Kidney capillary endothelial cell (primary cell): ENCODE results near the gene CDHR1.

Experiments used
- DNase-seq: peaks from one replicate; pipeline ENCODE4 v3.0.0-alpha.2; 2018; ENCODE audit warnings: low spot score

CDHR1 gene

GRCh38 chr10:84201244-84201606 lies 6.9 kb downstream of the CDHR1 start:
- no peak for DNase-seq

GRCh38 chr10:84201682-84202081 lies 7.3 kb downstream of the CDHR1 start:
- DNase-seq, result no peak

- DNase-seq, result no peak
Observed at GRCh38 chr10:84202349-84202748, 8.0 kb downstream of the CDHR1 start.

- no peak for DNase-seq
Observed at GRCh38 chr10:84204122-84204521, 9.8 kb downstream of the CDHR1 start.

- no peak for DNase-seq
Observed at GRCh38 chr10:84204610-84205009, 10.3 kb downstream of the CDHR1 start.

GRCh38 chr10:84205049-84205852 lies 10.9 kb downstream of the CDHR1 start:
- DNase-seq, result peak; percentile 36

- DNase-seq, result no peak
Observed at GRCh38 chr10:84205853-84206525, 11.7 kb downstream of the CDHR1 start.

GRCh38 chr10:84208023-84208422 lies 13.7 kb downstream of the CDHR1 start:
- DNase-seq, result no peak

- DNase-seq, result no peak
Observed at GRCh38 chr10:84211566-84211965, 17.2 kb downstream of the CDHR1 start.

- no peak for DNase-seq
Observed at GRCh38 chr10:84212014-84212413, 17.7 kb downstream of the CDHR1 start.

GRCh38 chr10:84213076-84213475 lies 18.7 kb downstream of the CDHR1 start:
- no peak for DNase-seq

GRCh38 chr10:84214046-84214572 lies 19.8 kb downstream of the CDHR1 start:
- no peak for DNase-seq

GRCh38 chr10:84214612-84215235 lies 20.4 kb downstream of the CDHR1 start:
- no peak for DNase-seq

- no peak for DNase-seq
Observed at GRCh38 chr10:84216834-84217233, 22.5 kb downstream of the CDHR1 start.

- DNase-seq, result no peak
Observed at GRCh38 chr10:84217746-84218145, 23.4 kb downstream of the CDHR1 start.

GRCh38 chr10:84221916-84222315 lies 27.6 kb downstream of the CDHR1 start:
- DNase-seq, result no peak

- DNase-seq, result no peak
Observed at GRCh38 chr10:84224411-84225028, 30.2 kb downstream of the CDHR1 start.

GRCh38 chr10:84225427-84226173 lies 31.3 kb downstream of the CDHR1 start, which contains the start of gene LRIT2:
LRIT2 (minus strand) TSS chr10:84225544; CDS start chr10:84225520, 24 bp downstream.
- DNase-seq, result no peak

GRCh38 chr10:84226616-84227015 lies 32.3 kb downstream of the CDHR1 start:
- no peak for DNase-seq

- no peak for DNase-seq
Observed at GRCh38 chr10:84227810-84228209, 33.5 kb downstream of the CDHR1 start.

GRCh38 chr10:84230359-84230758 lies 36.0 kb downstream of the CDHR1 start:
- no peak for DNase-seq

- no peak for DNase-seq
Observed at GRCh38 chr10:84232376-84232775, 38.0 kb downstream of the CDHR1 start.
